SIG-M5 treated with dmso at 0.1 percent for 504 hours (cell line): ENCODE results near the gene HIRA.
A peak's percentile ranks its signal among the peaks of the same experiment; 100 is the strongest.

Source experiments
- DNase-seq: peaks from one replicate; lab custom pipeline; 2025; ENCODE audit not compliant: unreplicated experiment; lab: John Stamatoyannopoulos, UW

The HIRA gene, protein sequence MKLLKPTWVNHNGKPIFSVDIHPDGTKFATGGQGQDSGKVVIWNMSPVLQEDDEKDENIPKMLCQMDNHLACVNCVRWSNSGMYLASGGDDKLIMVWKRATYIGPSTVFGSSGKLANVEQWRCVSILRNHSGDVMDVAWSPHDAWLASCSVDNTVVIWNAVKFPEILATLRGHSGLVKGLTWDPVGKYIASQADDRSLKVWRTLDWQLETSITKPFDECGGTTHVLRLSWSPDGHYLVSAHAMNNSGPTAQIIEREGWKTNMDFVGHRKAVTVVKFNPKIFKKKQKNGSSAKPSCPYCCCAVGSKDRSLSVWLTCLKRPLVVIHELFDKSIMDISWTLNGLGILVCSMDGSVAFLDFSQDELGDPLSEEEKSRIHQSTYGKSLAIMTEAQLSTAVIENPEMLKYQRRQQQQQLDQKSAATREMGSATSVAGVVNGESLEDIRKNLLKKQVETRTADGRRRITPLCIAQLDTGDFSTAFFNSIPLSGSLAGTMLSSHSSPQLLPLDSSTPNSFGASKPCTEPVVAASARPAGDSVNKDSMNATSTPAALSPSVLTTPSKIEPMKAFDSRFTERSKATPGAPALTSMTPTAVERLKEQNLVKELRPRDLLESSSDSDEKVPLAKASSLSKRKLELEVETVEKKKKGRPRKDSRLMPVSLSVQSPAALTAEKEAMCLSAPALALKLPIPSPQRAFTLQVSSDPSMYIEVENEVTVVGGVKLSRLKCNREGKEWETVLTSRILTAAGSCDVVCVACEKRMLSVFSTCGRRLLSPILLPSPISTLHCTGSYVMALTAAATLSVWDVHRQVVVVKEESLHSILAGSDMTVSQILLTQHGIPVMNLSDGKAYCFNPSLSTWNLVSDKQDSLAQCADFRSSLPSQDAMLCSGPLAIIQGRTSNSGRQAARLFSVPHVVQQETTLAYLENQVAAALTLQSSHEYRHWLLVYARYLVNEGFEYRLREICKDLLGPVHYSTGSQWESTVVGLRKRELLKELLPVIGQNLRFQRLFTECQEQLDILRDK

DNA sequence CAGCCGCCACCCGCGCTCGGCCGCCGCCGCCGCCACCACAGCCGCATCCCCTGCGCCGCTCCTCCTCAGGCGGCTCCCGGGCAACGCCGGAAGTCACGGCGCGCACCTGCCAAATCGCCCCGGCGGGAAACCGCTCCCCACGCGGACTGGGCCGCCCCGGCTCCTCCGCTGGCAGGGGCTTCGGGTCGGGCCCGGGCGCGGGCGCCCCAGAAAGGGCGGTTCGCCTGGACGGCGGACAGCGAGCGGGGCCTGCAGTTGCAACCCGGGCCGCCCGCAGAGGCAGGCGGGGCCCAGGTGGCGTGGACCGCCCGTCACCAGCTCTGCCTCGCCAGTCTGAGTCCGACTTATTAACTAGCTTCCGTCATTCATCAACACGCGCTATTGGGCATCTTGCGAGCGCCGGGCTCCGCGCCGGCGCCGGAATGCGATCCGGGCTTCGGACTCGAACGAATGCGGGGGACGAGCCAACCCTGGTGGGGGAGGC is at the start of gene HIRA:
Gene HIRA, minus strand, starts transcription at position 85 of the 484 bp plus-strand sequence. CDS start 257 bp downstream, outside the sequence.
- peak; percentile 66 for DNase-seq

DNA sequence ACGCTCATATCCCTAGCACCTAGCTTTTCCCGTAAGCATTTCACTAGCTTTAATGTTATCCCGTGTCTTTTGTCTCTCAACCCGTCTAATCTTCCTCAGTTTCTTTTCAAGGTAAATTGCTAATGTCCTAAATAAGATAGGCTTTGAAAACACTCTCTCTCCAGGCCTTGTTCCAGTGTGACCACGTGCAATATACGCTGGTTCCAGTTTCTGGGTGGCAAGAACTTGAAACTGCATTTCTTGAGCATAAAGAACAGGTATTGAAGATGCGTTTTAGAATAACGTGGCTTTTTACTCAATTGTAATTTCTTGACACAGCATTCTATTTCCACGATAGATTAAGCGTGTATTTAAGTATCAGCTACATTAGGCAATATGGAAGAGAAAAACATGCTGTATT is 49.3 kb upstream of the HIRA start:
- DNase-seq: peak; percentile 19

DNA sequence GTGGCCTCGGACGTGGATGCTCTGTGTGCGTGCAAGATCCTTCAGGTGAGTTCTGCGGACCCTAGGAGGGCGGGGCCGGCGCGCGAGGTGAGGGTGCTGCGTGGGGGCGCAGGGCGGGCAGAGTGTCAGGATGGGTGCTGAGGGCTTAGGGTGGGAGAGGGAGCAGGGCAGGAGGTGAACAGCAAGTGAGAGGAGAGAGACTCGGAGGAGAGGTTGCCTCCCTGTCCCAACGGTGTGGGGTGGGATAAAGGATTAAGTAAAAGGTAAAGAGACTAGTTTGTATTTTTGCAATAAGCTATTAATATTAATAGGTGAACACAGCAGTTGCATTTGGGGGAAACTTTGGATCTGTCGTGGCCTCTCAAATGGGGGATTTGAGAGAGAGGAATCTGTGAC is 48.6 kb upstream of the HIRA start:
- no peak for DNase-seq

DNA sequence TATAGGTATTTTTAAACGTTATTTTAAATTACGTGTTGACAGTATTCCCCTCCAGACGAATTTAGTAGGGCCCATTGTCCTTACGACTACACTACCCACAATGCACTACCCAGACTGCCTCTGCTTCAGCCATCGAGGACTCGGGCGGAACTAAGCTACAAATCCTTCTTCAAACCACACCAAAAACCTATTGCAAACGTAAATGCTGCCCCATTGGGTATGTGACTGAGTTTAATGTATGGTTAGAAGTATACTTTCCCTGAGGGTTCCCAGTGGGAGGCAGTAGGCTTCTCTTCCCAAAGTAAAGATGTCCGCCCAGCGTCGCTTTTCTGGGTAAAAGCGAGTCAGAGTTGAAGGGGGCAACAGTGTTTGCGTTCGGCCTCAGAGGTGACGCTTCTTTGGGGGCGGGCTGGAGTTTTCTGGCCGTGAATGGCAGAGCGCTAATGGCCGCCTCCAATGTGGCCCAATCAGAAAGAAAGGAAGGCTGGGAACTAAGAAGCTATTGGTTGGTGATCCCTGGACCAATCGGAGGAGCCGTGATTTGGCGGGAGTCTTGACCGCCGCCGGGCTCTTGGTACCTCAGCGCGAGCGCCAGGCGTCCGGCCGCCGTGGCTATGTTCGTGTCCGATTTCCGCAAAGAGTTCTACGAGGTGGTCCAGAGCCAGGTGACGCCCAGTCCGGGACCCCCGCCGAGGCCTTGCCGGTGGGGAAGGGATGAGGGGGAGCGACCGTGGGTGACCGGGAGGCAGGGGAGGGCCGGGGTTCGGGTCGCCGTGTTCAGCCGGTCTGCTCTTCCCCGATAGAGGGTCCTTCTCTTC is 48.0 kb upstream of the HIRA start, which contains the start of gene CDC45:
Gene CDC45, plus strand, starts transcription at position 566 of the 818 bp plus-strand sequence. Its CDS starts 49 bp downstream, at position 615.
- DNase-seq: peak; percentile 99

DNA sequence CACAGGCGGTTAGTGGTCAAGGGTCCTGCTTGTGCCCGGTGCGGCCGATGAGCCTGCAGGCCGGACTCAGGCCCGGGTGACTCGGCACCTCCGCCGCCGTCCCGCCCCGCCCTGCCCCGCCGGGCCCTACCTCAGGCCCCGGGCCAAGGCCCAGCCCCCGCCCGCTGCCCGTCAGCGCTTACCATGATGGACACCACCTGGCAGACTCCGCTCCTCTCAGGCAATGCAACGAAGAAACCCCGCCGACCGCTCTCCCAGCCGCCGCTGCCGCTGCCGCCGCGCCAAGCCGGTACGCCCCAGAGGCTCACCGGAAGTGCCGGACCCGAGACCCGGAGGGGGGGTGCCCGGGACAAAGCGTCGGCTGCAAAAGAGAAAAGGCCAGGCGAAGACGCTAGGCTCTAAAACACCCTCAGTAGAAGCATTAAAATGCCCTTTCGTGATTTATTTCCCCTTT is 47.4 kb upstream of the HIRA start, which contains the start of gene UFD1:
Gene UFD1, minus strand, starts transcription at position 293 of the 454 bp plus-strand sequence. Its CDS starts 108 bp downstream, at position 185.
- peak; percentile 77 for DNase-seq

DNA sequence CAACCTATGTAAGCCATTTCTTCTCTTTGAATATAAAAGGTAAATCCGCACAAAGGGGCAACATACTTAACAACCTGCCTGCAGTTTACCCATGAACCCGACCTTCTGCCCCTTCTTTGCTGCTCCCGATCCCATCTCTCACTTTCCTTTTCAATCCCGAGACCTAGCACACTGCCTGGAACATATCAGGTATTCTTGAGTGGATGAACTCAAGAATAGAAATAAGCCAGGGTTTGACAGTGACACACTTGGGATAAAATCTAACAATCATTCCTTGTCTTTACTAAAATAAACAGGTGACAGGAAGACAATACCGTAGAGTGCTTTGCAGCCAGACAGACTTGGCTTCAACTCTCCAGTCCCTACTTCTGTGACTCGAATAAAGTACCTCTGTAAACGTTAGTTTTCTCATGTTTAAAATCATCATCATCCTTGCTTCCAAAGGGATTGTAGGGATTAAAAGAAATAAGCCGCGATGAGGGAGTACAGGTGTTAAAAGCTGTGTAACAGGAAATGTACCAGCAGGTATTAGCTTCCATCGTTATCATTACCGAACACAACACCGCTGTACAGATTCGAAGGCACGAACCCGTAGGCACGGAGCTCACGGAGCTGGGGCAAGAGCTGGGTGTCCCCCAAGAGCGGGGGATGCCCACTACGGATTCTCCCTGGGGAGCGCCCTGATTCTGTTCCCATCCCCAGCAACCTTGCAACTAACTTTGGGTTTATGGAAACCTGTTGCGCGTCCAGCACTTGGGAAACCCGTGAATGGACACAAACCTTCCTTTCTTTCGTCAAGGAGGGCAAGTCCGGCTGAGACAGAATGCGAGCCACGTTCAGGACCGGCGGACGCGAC is 46.7 kb upstream of the HIRA start:
- DNase-seq: no peak

DNA sequence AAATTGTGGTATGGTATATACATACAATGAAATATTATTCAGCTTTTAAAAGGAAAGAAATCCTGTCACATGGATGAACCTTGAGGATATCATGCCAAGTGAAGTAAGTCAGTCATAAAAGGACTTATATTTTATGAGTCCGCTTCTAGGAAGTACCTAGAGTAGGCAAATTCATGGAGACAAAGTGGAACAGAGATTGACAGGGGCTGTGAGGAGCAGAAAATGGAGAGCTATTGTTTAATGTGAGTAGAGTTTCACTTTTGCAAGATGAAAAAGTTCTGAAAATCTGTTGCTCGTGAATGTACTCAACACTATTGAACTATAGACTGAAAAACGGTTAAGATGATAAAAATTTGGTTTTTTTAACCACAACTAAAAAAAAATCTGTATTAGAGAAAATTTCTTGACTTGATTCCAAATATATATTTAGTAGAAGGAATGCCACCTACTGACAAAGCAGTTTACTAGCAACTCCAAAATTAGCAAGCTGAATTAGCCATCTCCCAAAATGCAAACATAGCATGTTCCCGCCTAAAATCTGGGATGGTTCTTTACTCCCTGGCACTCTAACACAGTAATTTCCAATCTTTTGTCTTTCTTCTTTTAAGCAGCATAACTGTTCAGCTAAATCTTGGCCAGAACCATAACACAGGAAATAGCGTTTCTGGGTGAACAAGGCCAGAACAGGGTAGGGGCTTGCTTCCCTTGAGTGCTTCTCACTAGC is 46.0 kb upstream of the HIRA start:
- DNase-seq: no peak

DNA sequence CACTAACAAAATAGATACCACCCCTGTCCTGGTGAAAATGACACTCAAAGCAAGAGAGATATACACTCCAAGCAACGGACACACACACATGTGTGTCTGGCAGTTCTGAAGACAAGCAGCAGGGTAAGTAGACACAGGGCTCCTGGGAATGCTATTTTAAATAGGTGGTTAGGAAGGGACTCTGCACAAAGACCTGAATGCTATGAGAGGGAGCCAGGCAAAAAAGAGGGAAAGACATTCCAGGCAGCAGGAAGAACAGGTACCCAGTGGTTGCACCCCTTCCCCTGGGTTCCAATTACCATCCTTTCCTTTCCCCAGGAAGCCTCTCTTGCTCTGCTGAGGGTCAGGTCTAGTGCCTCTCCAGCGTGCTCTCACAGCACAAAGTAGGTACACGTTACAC is 44.5 kb upstream of the HIRA start:
- DNase-seq: no peak

DNA sequence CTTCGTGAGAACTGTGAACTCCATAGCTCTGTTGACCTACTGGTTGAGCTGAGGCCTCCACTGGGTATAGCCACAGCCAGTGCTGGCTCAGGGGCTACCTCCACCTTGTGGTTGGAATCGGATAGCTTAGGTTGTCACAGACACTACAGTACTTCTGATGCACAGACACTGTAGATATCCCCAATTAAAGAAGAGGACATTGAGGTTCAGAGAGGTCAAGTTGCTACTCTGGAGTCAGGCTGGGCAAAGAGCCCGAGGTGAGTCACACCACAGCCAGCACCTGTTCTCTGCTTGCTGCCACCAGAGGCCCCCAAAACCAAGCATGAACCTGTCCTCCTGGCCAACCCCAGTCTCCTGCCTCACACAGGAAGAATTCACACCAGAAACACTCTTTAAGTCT is 42.0 kb upstream of the HIRA start:
- no peak for DNase-seq

DNA sequence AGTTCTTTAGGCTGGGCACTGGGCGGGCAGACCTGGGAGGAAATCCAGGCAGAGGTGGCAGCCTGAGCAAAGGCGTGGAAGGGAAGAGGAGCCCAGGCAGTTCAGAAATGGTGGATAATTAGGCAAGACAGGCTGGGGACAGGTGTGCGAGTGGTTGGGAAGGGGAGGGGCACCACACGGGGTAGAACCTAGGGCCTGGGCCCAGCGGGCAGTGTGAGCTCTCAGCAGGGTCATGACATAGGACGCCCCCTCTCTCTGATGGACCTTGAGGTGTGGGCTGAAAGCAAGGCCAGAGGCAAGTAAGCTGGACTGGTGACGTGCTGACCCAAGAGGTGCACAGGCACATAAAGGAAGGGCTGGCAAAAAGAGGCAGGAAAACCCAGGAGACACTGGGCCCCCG is 40.7 kb upstream of the HIRA start:
- DNase-seq: no peak

DNA sequence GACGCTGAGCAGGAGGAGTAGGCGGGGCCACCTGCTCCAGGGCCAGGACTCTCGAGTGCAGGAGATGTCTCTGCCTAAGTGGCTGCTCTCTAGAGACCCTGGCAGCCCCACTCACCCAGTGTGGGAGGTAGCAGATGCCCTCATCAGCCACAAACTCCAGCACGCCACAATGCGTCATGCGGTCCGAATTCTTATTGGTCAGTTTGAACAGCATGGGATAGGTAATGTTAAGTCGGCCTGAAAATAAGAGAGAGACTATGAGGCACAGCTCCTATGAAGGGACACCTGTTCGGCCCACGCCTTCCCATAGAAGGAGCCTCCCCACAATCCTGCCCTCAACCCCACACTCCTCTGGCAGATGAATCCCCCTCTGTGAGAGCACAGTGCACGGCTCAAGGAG is 40.0 kb upstream of the HIRA start:
- DNase-seq: no peak

DNA sequence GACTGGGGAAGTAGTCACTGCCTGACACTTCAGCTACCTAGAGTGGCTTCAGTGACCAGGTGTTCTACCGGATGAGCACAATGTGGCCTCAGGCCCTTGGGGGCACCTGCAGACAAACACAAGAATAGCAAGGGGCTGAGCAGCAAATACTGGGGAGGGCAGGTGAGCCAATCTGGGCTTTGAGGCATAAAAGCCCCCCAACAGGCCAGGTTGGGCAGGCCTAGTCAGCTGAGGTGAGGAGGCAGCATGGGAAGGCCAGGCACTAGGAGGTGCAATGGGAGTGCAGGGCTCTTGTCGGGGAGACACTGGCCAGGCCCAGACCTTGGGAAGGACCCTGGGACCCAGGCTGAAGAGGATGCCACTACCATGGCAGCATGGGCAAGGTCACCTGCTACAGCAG is 38.5 kb upstream of the HIRA start:
- DNase-seq: no peak

DNA sequence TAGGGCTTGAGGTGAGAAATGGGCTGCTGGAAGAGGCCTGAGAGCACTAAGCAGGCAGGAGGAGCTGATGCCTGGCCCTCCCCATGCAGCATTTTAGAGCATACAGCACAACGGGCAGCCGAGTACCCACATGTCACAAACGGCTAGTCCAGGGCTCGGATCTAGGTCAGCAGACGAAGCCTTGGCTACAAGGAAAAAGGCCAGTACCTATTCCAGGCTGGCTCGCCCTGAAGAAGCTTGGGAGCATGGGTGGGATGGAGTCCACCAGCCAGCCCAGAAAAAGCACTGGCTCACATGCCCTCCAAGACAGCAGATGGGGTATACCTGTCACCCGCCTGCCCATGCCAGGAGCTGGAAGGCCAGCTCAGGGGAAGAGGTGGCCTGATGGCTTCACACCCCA is 37.9 kb upstream of the HIRA start:
- no peak for DNase-seq

DNA sequence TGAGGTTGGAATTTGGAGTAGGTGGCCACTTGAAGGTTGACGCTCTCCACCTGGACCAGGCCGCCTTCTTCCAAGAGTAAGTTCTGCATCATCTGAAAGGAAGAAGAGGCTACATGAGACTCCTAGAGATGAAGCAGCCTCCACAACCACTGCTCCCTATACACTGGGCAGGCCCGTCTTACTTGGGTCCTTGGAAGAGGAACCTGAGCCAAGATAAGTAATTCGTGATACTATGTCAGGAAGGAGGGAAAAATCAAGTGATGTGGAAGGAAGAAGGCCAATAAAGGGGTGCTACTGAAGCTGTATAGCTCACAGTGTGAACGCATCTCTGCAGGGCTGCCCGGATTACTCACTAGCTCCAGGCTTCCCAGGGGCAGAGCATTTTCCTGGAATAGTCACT is 36.4 kb upstream of the HIRA start:
- DNase-seq: no peak

DNA sequence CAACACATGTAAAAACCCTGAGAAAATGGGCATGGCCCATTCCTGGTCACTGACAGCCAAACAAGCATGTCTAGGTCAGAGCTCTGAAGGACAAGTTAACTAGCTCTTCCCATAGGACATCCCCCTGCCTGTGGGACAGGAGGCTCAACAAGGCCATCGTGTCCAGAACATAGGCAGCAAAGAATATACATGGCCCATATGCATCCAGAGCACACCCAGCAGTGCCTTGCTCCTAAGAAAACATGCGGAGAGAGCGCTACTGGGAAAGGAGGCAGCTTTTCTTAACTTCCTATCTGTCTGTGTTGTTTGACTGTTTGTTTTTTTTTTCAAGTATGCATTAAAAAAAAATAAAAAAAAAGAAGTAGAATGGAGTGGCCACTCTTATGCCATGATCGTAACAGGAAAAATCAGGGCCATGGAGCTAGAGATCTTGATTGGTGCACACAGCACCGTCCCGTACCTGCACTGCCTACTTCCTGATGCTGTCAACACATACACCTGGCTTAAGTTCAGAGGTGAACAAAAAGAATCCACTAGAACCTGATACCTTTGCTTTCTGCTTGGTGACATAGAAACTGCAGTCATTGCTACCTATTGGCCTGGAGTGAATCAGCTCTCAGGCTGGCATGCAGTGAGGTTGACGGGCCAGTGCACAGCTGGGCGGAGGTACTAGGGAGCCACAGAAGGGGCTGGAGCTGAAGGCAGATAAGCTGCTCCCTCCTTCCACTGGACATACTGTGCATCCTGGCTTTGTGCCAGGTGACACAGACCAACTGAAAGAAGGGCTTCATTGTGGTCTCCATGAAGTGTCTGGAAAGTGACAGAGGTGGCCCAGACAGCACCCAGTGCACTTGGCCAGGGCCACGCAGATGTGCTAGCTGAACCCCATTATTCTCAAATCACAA is 35.6 kb upstream of the HIRA start:
- DNase-seq: no peak

DNA sequence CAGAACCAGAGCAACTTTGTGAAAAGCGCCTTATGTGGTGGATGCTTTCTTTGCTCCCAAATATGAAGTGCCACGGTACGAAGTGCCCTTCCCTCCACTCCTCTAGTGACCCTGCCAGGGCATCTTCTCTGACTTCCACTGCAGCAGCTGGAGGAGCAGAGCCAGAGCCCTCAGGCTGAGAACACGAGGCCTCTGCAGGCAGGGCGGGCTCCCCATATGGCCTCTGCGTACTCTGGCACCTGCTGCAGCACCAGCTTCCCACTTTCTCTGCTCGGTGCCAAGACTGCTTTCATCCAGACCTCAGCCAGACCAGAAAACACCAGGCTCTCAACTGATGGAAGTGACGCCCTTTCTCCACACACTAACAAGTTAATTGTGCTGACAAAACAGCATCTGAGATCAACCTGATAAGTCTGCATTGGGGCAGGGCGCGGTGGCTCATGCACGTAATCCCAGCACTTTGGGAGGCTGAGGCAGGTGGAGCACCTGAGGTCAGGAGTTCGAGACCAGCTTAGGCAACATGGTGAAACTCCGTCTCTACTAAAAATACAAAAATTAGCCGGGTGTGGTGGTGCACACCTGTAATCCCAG is 34.7 kb upstream of the HIRA start:
- no peak for DNase-seq

DNA sequence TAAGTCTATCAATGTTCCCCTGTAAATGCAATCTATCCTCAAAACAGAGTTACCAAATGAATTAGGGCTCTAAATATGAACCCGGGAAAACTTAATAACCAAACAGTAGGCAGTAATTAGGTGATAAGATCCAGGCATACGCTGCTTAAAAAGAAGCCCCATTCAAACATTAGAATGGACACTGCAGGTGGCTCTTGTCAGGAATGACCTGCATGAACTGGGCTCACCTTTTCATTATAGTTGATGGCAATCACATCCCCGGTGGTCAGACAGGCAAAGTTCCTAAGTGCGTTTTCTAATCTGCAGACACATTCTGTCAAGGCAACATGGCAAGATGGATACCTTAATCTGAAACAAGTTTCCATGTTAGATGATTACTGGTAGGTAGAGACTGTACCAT is 33.4 kb upstream of the HIRA start:
- no peak for DNase-seq

DNA sequence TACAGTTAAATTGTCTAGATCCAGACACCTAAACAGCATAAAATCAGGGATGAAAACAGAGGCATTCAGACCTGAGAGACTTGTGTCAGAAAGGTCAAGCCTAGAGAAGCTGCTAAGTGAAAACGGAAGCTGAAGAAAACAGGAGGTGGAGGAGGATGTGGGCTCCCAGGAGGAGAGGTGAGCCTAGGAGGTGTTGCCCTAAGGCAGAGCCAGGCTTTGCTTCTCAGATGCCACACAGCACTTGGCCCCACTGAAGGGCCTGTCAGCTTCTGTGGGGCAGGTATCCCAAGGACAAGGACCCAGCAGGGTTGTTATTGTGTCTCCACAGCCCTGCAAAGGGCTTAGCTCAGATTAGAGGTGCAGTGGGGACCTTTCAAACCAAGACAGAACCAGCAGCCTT is 33.0 kb upstream of the HIRA start:
- DNase-seq: no peak
